Measurements from ENCODE around the gene CPAMD8. TPM values are rescaled to one million over a fixed set of nuclear protein-coding genes. Genes with fewer than 3 reads are reported as not detected.

CPAMD8 gene
- total and polyA plus RNA-seq, 2 donors (not counting 1 experiment from before 2014, with no cell fraction given), result 1.1 to 2.7 TPM

GRCh38 chr19:17075864-17076542 is 49.4 kb upstream of the CPAMD8 start:
- under 1% methylated on average over 40 of the region's 43 CpGs for WGBS (ENCODE audit: insufficient coverage)
- Histone ChIP-seq H3K9me3 (ENCODE audit: control extremely low read depth in 1 of 3, control insufficient read depth in 2 of 3, insufficient read depth in 1 of 3, low read length in 2 of 3) (no peaks in the 10 kb centered on the region), H3K27ac (ENCODE audit: low read length in 2 of 2) (peak overlapping the region; percentile 58 to 88), H3K4me3 (ENCODE audit: control extremely low read depth in 1 of 5, extremely low read depth in 1 of 5, insufficient read depth in 1 of 5, low read depth in 2 of 5, low read length in 4 of 5) (peak overlapping the region; percentile 62 to 88 (median 78)), H3K79me2 (ENCODE audit: control insufficient read depth, insufficient read depth, low read length) (peaks cover 92% of the 10 kb centered on the region), H3K4me1 (ENCODE audit: control insufficient read depth in 2 of 2, insufficient read depth in 2 of 2, low read length in 2 of 2) (peaks cover 46 to 73% of the 10 kb centered on the region in 2 donors), H3K9ac (ENCODE audit: low read length) (peak overlapping the region; percentile 91), H3K27me3 (replicated peaks in 1 of 4; ENCODE audit: control extremely low read depth in 1 of 4, control insufficient read depth in 3 of 4, insufficient read depth in 4 of 4, low read length in 3 of 4) (no peaks in the 10 kb centered on the region), H2AFZ (ENCODE audit: insufficient read depth, low read depth, low read length, poor library complexity, severe bottlenecking) (peak overlapping the region; percentile 71), H3K36me3 (replicated peaks in 1 of 2; ENCODE audit: control extremely low read depth in 1 of 2, control insufficient read depth in 1 of 2, extremely low read depth in 1 of 2, insufficient read depth in 2 of 2, low read length in 1 of 2) (peaks cover 0 to 11% of the 10 kb centered on the region in 2 experiments), H3K4me2 (replicated peaks; ENCODE audit: low read depth, low read length, poor library complexity, severe bottlenecking) (peak overlapping the region; percentile 92), H4K20me1 (ENCODE audit: control insufficient read depth, insufficient read depth, low read length, poor library complexity, severe bottlenecking) (peaks cover 53% of the 10 kb centered on the region)
- TF ChIP-seq EZH2 (IDR thresholded peaks at IDR 0.05; ENCODE audit: borderline replicate concordance, insufficient read depth, low read depth, low read length, poor library complexity, severe bottlenecking), result no peak
- TF ChIP-seq, protein P1, sequence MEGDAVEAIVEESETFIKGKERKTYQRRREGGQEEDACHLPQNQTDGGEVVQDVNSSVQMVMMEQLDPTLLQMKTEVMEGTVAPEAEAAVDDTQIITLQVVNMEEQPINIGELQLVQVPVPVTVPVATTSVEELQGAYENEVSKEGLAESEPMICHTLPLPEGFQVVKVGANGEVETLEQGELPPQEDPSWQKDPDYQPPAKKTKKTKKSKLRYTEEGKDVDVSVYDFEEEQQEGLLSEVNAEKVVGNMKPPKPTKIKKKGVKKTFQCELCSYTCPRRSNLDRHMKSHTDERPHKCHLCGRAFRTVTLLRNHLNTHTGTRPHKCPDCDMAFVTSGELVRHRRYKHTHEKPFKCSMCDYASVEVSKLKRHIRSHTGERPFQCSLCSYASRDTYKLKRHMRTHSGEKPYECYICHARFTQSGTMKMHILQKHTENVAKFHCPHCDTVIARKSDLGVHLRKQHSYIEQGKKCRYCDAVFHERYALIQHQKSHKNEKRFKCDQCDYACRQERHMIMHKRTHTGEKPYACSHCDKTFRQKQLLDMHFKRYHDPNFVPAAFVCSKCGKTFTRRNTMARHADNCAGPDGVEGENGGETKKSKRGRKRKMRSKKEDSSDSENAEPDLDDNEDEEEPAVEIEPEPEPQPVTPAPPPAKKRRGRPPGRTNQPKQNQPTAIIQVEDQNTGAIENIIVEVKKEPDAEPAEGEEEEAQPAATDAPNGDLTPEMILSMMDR (IDR thresholded peaks at IDR 0.05), result no peak
- no peaks in the 10 kb centered on the region for H3K27me3 Mint-ChIP-seq
- peak overlapping the region; percentile 99 for H3K27ac Mint-ChIP-seq
- H3K4me3 Mint-ChIP-seq, result peak overlapping the region; percentile 98
- POLR2A ChIA-PET, result interaction anchor here (0.5 to 1.7 kb wide), 8 partner anchors 33 to 205 kb away, joined by 3 to 9 read pairs (median 4); partner anchors contain the start of genes ANKLE1, NR2F6 and USE1
- intact Hi-C loops (cut with micrococcal nuclease), result loop anchor here (1.0 to 5.0 kb wide), 9 partner anchors 14 to 1496 kb away; partner anchors contain the start of genes BABAM1, MRPL34, OCEL1 and UBA52
- ATAC-seq (ENCODE audit: low read depth) (no peak), DNase-seq (no peak)
- CTCF ChIA-PET, result interaction anchor here (0.5 to 3.5 kb wide), 11 partner anchors 10 to 1213 kb away, joined by 3 to 24 read pairs (median 4); no protein-coding TSS in a partner anchor
- H3K9me3 Mint-ChIP-seq (ENCODE audit: insufficient read depth), result no peaks in the 10 kb centered on the region
- H3K4me1 Mint-ChIP-seq, result peaks cover 68% of the 10 kb centered on the region
